HG03108 (cell line): ENCODE results near the gene ABITRAM.
"Not testable (repeated sequence)": the region's sequence is repeated elsewhere in the genome, so short reads cannot be mapped to it uniquely, and the experiment has no call there.

Source experiments
- ATAC-seq: cut with Tn5 transposase; IDR thresholded peaks from one replicate; pipeline ENCODE4 v1.9.1; 2021; ENCODE audit warnings: moderate library complexity; ENCODE audit not compliant: unreplicated experiment

ABITRAM gene, protein sequence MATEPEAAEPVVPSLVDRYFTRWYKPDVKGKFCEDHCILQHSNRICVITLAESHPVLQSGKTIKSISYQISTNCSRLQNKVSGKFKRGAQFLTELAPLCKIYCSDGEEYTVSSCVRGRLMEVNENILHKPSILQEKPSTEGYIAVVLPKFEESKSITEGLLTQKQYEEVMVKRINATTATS

DNA sequence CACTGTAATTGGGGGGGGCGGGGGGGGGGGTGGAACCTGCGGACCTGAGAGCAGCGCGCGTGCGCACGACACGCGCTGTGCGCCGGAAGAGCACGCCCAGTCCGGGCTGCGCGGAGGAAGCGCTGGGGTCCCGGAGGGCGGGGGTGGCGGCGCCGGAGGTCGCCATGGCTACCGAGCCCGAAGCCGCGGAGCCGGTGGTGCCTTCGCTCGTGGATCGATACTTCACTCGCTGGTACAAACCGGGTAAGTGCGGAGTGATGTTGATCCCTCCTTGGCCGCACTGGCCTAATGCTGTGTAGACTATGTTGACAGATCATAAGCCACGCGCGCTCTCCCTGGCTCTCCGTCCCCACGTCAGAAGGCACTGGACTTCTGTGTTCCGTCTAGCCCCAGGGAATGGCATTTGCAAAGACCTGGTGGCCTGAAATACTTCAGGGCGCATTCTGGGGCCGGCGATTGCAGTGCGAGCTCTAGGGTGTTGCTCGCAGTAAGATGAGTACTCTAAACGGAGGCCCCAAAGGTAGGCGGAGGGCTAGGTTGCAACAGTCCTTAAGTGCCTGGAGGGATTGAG, at the start of gene ABITRAM:
ABITRAM (plus strand) TSS at position 78 of the 571 bp plus-strand sequence; CDS start at position 165, 87 bp downstream.
- peak; percentile 72 for ATAC-seq

DNA sequence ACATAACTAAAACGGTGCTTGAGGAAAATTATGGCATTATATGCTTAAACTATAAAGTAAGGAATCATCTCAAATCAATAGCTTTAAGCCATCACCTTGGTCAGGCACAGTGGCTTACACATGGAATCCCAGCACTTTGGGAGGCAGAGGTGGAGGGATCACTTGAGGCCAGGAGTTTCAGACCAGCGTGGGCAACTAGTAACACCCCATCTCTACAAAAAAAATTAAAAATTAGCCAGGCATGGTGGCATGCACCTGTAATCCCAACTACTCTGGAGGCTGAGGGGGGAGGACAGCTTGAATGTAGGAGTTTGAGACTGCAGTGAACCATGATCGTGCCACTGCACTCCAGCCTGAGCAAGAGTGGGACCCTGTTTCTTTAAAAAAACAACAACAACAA, 49.5 kb upstream of the ABITRAM start:
- no peak for ATAC-seq

DNA sequence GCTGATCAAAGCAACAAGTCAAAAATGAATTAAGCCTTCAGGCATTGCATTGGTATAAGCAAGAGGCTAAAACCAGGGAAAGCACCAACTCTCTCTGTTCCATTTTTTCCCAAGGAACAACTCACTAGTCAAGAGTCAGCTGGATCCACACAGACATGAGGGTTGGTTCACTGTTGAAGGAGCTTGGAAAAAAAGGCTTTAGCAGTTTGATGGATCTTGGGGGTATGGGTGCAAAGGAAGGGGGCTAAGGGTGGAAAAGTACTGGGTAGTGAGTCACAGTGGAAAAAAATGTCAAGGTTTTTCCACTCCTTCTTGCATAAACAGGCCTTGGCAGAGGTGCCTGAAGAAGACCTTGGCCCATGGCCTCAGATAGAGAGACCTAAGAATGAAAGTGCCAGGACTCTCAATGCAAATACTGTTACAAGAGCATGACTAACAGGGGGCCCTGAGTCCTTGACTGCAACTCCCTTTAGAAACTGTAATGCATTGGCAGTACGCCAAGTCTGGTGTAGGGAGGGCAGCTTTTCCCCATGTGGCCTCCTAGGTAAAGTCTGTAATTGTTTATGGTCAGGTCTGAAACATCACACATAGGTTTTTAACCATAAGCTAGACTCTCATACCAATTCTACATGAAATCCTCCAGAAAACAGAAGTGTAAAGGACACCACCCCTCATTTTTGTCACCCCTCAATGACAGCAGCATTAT, 48.4 kb upstream of the ABITRAM start:
- peak; percentile 98 for ATAC-seq

DNA sequence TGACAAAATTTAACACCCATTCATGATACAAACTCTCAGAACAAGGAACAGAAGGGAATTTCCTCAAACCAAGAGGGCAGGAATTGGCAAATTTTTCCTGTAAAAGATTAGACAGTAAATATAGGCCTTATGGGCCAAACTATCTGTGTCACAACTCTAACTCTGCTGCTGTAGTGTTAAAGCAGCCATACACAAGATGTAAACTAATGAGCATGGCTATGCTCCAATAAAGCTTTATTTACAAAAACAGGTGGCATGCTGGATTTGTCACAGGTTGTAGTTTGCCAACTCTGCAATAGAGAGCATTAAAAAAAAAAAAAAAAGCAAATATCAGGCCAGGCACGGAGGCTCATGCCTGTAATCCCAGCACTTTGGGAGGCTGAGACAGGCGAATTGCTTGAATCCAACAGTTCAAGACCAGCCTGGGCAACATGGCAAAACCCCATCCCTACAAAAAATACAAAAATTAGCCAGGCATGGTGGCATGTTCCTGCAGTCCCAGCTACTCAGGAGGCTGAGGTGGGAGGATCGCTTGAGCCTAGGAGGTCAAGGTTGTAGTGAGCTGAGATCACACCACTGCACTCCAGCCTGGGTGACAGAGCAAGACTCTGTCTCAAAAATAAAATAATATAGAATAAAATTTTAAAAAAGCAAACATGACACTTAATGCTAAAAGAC, 47.5 kb upstream of the ABITRAM start:
- ATAC-seq = not testable (repeated sequence)

DNA sequence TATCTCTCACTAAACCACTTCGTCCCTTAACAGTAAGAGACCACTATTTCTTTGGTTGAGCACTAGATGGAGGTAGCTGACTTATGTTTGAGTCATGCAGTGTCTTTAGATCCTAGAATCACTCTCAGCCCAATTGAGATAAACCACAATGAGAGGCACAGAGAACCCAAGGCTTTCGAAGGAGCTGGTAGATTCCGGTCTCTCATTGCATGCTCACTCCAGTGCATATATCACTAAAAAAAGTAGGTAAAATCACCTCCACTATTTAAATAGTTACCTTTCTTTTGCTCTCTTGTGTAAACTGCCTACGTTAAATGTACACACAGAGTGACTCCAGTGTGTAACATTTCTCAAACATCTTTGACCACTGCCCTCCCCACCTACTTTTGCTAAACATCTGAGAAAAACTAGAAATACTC, 44.5 kb upstream of the ABITRAM start:
- ATAC-seq = no peak

DNA sequence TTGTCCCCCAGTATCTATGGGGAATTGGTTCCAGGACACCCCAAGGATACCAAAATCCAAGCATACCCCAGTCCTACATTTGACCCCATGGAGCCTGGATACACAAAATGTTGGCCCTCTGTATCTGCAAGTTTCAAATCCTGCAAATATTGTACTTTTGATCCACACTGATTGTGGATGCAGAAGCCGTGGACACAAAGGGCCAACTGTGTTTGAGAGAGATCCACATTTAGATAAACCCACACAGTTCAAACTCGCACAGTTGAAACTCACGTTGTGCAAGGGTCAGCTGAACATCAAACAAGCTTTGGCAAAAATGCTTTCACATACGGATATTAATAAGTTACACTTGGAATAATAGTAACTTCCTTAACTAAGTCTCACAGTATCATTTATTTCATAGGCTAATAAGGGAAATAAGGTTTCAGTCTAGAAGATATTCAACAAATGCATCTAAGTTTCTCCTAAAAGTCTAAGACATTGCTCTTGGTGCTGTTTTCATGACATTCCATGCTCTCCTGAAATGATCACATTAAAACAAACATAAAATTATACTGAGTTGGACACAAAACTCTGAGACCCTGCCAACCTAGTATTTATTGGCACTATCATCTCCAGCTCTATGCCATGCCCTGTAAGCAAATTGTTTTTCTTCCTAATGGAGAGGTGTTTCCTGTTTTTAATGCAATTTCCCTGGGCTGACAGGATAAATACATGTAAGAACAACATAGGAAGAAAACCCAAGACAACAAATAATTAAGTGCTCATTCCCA, 39.8 kb upstream of the ABITRAM start:
- no peak for ATAC-seq

DNA sequence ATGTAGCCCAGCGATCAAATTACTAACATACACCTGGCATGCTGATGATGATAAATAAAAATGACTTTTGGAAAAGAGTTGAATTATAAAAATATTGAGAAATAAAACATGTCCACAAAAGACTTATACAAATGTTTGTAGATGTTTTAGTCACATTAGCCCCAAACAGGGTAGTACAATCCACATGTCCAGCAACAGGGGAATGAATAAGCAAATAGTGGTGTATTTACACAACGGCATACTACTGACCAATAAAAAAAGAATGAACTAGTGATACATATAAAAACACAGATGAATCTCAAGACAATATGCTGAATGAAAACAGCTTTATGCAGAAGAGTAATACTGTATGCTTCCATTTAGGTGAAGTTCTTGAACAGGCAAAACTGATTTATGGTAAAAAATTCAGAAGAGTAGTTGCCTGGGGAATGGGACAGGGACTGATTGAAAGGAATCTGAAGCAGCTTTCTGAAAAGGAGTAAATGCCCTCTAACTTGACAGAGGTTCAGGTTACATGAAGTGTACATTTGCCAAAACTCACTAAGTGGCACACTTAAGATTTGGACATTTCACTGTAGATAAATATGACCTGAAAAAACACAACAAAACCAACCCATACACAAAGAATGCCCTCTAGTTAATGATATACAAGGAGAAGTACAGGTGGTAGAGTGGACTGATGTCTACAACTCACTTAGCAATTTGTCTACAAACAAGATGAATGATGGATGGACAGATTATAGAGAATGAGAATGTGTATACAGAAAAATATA, 36.7 kb upstream of the ABITRAM start:
- no peak for ATAC-seq

DNA sequence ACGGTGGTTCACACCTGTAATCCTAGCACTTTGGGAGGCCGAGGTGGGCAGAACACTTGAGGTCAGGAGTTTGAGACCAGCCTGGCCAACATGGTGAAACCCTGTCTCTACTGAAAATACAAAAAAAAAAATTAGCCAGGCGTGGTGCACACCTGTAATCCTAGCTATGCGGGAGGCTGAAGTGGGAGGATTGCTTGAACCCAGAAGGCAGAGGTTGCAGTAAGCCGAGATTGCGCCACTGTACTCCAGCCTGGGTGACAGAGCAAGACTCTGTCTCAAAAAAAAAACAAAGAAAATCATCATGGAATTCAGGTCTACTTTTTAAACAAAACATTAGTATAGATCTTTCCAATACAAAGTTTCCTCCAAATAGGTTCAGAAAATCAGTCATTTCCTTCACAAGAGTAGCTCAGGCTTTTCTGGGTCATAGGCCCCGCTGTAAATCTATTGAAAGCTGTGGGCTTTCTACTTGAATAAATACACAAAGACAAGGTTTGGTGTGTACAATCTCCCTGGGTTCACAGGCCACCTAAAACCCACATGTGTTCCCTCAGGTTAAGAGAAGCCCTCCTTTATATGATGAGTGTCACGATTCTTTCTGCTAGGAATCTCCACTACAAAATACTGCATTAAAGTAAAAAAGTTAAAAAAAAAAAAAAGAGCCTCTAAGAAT, 35.0 kb upstream of the ABITRAM start:
- ATAC-seq = not testable (repeated sequence)

DNA sequence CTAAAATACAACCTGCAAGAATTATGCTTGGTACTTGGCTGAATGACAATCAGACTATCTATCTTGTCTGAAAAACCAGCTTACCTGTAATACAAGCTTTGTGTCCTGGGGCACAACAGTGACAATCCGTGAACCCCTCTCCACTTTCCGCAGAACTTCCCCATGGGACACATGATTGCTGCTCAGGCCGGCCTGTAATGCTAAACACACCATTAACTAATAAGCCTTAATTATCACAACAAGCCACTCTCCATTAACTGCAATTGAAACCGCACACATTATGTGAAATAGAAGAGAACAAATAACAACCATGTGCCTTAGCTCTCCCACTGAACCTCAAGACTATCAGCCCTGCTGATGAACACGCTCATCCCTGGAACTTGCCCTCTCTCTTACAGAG, 34.0 kb upstream of the ABITRAM start:
- ATAC-seq = no peak

DNA sequence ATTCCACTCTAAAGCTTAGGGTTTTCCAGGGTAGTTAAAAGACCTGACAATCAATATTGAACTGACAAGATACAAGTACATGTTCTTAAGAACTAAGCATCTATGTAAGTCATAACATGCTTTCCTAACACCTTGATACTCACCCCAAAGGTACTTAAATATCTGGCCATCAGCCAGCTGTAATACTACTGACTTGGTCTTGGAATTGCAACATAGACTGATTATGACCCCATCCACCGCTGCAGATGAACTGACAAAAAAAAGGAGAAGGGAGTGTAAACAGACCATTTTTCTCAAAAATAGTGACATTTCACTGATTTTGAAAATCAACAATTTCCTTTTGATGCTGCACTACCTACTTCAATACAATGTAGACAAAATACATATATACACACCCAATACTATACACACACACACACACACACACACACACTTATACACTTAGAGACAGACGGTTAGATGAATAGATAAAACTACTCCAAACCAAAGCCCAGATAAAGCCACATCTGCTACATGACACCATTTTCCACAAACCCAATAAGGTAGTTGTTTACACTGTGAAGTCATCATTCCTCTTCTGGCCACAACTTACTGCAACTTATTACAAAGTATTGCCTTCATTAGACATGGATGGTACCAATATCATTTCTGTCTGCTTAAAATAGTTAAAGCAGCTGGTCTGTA, 30.6 kb upstream of the ABITRAM start:
- no peak for ATAC-seq

DNA sequence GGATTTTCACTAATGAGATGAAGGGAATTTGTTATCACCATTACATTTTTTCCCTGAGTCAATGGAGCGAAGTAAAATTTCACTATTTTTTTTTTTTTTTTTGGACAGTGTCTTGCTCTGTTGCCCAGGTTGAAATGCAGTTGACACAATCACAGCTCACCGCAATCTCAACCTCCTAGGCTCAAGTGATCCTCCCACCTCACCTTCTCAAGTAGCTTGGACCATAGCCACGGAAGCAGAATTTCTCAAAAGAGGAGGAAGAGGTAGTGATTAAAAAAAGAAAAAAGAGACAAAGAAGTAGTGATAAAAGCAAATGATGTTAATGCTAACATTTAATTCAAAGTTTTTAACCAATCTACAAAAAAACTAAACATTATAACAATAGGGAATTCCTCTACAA, 30.0 kb upstream of the ABITRAM start:
- no peak for ATAC-seq

DNA sequence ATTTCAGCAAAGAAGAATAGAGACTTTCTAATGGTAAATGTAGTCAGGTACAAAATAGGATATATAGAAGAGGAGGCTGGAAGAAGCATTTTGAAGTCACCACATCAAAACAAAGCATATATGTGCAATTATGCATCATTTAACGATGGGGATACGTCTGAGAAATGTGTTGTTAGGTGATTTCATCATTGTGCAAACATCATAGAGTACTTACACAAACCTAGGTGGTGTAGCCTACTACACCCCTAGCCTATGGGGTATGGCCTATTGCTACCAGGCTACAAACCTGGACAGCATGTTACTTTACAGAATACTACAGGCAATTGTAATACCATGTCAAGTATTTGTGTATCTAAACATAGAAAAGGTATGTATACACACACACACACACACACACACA, 28.7 kb upstream of the ABITRAM start:
- ATAC-seq = no peak

DNA sequence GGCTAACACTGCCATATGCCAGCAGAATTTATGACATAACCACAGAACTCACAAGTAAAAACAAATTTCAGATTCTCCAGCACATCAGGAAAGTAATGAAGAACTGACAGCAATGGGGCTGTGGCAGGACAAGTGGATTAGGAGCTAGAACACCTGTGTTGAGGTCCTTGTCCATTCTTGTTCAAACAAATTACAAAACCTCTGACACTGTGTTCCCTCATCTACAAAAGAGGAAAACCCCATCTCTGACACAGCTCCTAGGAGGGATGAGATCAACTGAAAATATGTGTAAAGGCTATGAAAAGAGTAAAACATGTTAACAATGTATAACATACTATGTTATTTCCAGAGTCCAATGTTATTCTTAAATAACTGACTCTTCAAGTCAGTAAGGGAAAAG, 23.8 kb upstream of the ABITRAM start:
- no peak for ATAC-seq

DNA sequence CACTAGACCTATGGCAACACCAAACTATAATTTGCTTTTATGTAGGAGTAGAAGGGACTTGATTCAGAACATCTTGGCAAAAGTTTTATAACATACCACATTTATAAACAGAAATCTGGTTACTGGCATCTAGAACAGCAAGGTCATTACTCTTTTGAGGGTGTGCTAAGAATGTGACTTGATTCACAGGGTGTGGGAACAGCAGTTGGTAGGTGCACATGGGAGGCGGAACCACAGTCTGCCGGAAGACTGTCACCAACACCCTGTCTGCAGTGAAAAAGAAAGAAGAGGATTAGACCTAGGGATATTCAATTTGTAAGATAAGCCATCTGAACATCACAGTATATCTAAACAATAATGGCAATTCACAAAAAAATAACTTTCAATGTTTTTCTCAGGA, 23.3 kb upstream of the ABITRAM start:
- no peak for ATAC-seq

DNA sequence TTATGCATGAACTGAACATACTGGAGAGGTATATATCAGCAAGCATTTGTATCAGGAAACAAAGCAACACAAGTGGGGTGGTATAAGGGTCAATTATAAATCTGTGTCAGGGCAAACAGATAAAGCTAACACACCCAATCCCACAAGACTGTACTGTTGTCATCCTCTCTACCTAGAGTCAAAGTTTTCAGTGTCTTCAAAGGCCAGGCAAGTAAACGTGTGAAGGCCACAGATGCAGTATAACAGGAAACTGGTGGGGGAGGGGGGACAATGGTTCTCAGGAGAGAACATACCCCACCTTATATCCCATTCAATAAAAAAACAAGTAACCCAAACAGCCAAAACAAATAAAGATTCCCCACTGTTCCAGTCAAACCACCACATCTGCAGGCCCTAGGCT, 22.4 kb upstream of the ABITRAM start:
- ATAC-seq = no peak

DNA sequence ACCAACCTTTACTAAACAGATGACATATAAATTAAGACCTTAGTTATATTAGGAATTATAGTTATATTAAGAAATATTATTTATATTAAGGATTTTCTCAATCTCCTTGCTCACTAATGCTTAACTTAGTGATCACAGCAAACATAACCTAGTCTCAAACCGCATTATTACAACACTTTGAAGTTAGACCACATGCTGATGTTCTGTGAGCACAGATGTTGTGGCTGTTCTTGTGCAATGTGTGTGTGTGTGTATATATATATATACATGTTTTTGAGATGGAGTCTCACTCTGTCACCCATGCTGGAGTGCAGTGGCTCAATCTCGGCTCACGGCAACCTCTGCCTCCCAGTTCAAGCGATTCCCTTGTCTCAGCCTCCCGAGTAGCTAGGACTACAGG, 20.8 kb upstream of the ABITRAM start:
- ATAC-seq = no peak

DNA sequence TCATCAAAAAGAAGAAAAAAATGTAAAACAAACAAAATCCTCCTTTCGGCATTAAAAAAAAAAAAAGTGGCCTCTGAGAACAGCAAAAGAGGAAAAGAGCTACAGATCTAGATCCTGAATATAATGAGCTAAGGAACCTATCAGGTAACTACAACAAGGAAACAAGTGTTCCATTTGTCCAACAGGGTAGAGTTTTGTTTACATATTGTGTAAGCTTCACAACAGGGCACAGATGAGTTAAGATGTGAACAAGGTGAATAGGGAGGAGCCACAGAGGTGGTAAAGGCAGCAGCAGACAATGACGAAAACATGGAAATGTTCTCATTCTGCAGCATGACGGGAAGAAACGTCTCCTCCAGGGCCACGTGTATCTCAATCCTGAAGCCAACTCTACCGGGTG, 14.7 kb upstream of the ABITRAM start:
- ATAC-seq = no peak

DNA sequence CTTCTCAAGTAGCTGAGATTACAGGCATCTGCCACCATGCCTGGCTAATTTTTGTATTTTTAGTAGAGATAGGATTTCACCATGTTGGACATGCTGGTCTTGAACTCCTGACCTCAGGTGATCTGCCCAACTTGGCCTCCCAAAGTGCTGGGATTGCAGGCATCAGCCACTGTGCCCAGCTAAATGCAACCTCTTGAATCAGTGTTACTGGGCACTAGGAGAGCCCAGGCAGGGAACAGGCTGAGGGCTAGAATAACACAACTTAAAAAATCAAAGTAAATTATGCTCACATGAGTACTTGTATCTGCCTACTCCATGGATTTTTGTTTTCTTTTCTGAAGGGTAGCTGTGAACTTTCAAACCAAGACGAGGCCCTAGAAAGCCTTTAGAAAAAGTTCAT, 13.8 kb upstream of the ABITRAM start:
- ATAC-seq = not testable (repeated sequence)

DNA sequence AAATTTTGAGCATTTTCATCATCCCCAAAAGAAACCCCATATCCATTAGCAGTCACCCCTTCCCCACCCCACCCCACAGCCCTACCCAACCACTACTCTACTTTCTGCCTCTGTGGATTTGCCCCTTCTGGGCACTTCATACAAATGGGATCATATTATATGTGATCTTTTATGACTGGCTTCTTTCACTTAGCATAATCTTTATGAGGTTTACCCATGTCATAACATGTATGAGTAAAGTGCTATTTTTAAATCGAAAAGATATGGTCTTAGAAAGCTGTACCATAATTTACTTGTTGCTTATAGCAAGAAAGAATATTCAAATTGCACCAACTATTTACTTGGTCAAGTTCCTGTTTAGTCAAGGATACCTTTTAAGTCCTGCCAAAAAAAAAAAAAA, 13.0 kb upstream of the ABITRAM start:
- no peak for ATAC-seq
